Cardiac muscle cell (in vitro differentiated cells and primary cell): ENCODE measurements around the gene TDP1. TPM values are rescaled to one million over a fixed set of nuclear protein-coding genes. Genes with fewer than 3 reads are reported as not detected.

Source experiments
- DNase-seq, 2 donors: peaks; one replicate each; pipeline versions ENCODE4 v3.0.0 to v3.0.0-alpha.2; 2010 to 2017; ENCODE audit warnings: low read depth in 1 of 2, low spot score in 1 of 2
- H3K27ac ChIP-seq: fragments of 200-600 bp; sonication (generic); 2 replicates; pipeline ENCODE4 v1.5.1; 2016
- H3K27me3 ChIP-seq: fragments of 200-600 bp; sonication (generic); 2 replicates; pipeline ENCODE4 v1.6.0; 2016; ENCODE audit warnings: control low read depth
- H3K36me3 ChIP-seq: fragments of 200-600 bp; sonication (generic); 2 replicates; pipeline ENCODE4 v1.5.1; 2016; ENCODE audit warnings: control low read depth
- H3K4me1 ChIP-seq: fragments of 200-600 bp; sonication (generic); 2 replicates; pipeline ENCODE4 v1.8.1; 2017; ENCODE audit warnings: low read depth, mild to moderate bottlenecking, mixed run types
- H3K4me3 ChIP-seq: fragments of 200-600 bp; sonication (generic); 2 replicates; pipeline ENCODE4 v1.5.1; 2016; ENCODE audit warnings: mild to moderate bottlenecking
- H3K9me3 ChIP-seq: fragments of 200-600 bp; sonication (generic); 2 replicates; pipeline ENCODE4 v1.5.1; 2017; ENCODE audit warnings: low read depth, mild to moderate bottlenecking, control low read depth
- CTCF ChIP-seq: IDR thresholded peaks from 2 replicates; pipeline ENCODE4 v1.5.1; 2012; ENCODE audit warnings: low read depth, mild to moderate bottlenecking, low read length
- polyA plus RNA-seq: library from polyadenylated mRNA; unstranded; fragments of >200 nt; fragmentation: Nextera tagmentation; extraction: Ambion mirVana; gene quantifications from 2 replicates; pipeline ENCODE4 v1.2.1, GENCODE V29; 2016
- total RNA-seq: library from RNA; depleted of rRNA; stranded (reverse); fragments of >200 nt; gene quantifications from 2 replicates; pipeline ENCODE4 v1.2.3, GENCODE V29; 2016

TDP1 gene
- total and polyA plus RNA-seq, 2 experiments from 2014 or later: 26.6 to 35.0 TPM

DNA sequence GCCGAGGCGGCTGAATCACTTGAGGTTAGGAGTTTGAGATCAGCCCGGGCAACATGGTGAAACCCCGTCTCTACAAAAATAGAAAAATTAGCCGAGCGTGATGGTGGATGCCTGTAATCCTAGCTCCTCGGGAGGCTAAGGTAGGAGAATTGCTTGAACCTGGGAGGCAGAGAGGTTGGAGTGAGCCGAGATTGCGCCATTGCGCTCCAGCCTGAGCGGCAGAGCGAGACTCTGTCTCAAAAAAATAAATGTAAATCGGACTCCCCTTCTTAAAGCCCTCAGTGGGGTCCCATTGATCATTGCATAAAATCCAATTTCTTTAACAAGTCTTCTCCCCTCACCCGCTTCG lies 908 bp downstream of the TDP1 start:
- Histone ChIP-seq H3K36me3 (no peaks in the 10 kb centered on the region), H3K27ac (peak overlapping the region; percentile 86)

GRCh38 chr14:89957376-89957775 lies 1.6 kb downstream of the TDP1 start:
- peak overlapping the region; percentile 61 for H3K4me3 ChIP-seq
- no peak for TF ChIP-seq CTCF
- H3K27me3 ChIP-seq: no peaks in the 10 kb centered on the region
- H3K36me3 ChIP-seq: no peaks in the 10 kb centered on the region
- H3K27ac ChIP-seq: no peak overlapping the region
- DNase-seq: no peak
- peaks cover 44% of the 10 kb centered on the region for H3K4me1 ChIP-seq
- H3K9me3 ChIP-seq: no peaks in the 10 kb centered on the region

More for the DNA sequence above, 908 bp downstream of the TDP1 start:
- no peak for TF ChIP-seq CTCF
- Histone ChIP-seq H3K27me3 (no peaks in the 10 kb centered on the region), H3K4me3 (peak overlapping the region; percentile 61), H3K9me3 (no peaks in the 10 kb centered on the region), H3K4me1 (peaks cover 43% of the 10 kb centered on the region)
- peak in 1 of 2 donors; percentile 8 for DNase-seq

DNA sequence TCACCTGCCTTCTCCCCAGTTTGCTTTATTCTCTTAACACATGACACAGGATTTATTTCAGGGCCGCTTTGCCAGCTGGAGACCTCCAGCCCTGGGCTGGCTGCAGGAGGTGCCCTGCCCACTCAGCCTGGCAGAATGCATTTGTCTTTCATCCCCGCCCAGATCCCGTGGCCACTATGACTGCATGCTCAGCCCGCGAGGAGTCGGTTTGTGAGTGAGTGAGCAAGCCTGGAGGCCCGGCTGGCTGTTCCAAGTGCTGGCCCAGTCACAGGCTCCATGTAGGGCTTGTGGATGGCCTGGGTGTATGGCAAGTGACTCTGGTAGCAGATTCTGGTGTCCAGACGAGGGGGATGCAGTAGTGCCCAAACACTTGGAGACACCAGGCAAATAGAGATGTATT lies 2.1 kb downstream of the TDP1 start:
- peaks cover 44% of the 10 kb centered on the region for H3K4me1 ChIP-seq
- H3K9me3 ChIP-seq: no peaks in the 10 kb centered on the region
- H3K36me3 ChIP-seq: no peaks in the 10 kb centered on the region
- no peak for DNase-seq
- no peak for TF ChIP-seq CTCF
- no peak overlapping the region for H3K4me3 ChIP-seq
- H3K27me3 ChIP-seq: no peaks in the 10 kb centered on the region
- no peak overlapping the region for H3K27ac ChIP-seq

DNA sequence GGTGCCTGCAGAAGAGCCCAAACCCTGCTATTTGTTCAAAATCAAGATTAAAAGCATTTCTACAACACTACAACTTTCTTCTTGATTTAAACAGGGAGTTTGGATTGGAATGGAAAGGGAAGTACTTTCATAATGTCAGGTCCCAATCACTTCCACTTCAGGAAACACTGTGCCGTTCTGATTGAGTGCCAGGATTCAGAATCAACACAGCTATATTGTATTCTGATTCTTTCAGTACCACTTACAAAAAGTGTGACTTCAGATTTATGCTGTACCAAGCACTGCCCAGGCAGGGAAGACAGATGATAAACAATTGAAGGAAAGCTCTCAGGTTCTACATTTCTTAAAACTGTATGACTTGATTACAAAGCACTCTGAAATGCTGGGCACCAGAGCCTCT lies 3.2 kb downstream of the TDP1 start:
- Histone ChIP-seq H3K36me3 (peaks cover 5% of the 10 kb centered on the region), H3K4me3 (no peak overlapping the region), H3K4me1 (peaks cover 42% of the 10 kb centered on the region), H3K27me3 (no peaks in the 10 kb centered on the region), H3K9me3 (no peaks in the 10 kb centered on the region), H3K27ac (peak overlapping the region; percentile 75)
- DNase-seq: no peak
- no peak for TF ChIP-seq CTCF

DNA sequence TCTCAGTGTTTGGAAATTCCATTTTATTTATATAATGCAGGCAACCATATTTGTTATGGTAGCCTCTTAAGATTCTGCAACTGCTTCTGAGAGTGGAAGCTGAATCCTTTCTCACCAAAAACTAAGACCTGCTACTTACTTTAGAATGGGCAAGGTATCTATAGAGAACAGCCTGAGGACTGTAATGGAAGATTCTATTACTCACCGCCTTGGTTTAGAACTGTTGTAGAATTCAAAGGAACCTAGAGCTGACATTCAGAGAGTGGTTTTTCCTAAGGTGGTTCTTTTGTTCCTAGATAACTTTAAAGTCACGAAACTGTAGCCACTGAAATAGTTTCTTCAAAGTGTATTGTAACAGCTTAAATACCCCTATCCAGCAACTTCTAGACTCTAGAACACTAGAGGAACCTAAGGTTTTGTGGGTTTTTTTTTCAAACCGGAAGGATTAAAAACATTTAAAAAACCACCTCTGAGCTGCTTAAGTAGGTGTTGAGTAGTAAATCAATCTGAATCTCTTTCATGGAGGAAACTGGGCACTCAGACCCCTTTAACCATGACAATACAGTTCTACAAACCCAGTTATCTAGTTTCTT lies 4.2 kb downstream of the TDP1 start:
- peak overlapping the region; percentile 75 for H3K27ac ChIP-seq
- no peaks in the 10 kb centered on the region for H3K27me3 ChIP-seq
- H3K4me3 ChIP-seq: no peak overlapping the region
- no peak for DNase-seq
- no peak for TF ChIP-seq CTCF
- no peaks in the 10 kb centered on the region for H3K9me3 ChIP-seq
- H3K4me1 ChIP-seq: peaks cover 42% of the 10 kb centered on the region
- peaks cover 9% of the 10 kb centered on the region for H3K36me3 ChIP-seq

DNA sequence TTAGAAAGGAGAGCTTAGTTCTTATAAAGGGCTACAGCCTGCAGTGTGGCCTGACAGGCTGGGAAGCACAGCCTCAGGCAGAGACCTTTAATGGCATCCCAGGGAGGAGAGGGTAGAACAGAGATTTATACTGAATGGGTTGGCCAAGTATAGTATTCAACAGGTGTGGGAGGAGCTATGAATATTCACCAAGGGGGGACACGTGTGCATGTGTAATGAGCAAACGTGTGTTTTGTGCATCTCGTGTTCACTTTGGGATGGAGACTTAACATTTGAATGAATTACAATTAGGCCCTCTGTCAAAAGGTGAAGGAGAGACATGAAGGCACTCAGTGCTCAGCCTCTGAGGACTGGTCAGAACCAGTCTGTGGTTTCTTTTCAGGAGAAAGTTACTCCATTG lies 5.2 kb downstream of the TDP1 start:
- peaks cover 9% of the 10 kb centered on the region for H3K36me3 ChIP-seq
- peaks cover 42% of the 10 kb centered on the region for H3K4me1 ChIP-seq
- H3K27ac ChIP-seq: peak overlapping the region; percentile 75
- TF ChIP-seq CTCF: no peak
- H3K4me3 ChIP-seq: no peak overlapping the region
- DNase-seq: no peak
- no peaks in the 10 kb centered on the region for H3K27me3 ChIP-seq
- no peaks in the 10 kb centered on the region for H3K9me3 ChIP-seq
